Measurements from ENCODE around the gene CHST6. TPM values are rescaled to one million over a fixed set of nuclear protein-coding genes. Genes with fewer than 3 reads are reported as not detected.
"Not testable (repeated sequence)": the region's sequence is repeated elsewhere in the genome, so short reads cannot be mapped to it uniquely, and the experiment has no call there.

CHST6 gene
- total RNA-seq, 1 donor, result under 0.01 TPM

GRCh38 chr16:75502916-75503605, 7.8 kb upstream of the CHST6 start:
- no peak for TF ChIP-seq CTCF (IDR thresholded peaks at IDR 0.05; ENCODE audit: insufficient read depth, low read depth, low read length)
- H3K4me3 ChIP-seq (ENCODE audit: low read depth, low read length), result no peak overlapping the region
- no peak for DNase-seq (ENCODE audit: low read depth)

- peak; percentile 27 for DNase-seq (ENCODE audit: low read depth)
- not testable (repeated sequence) for H3K4me3 ChIP-seq (ENCODE audit: low read depth, low read length)
Observed at GRCh38 chr16:75501820-75502219, 6.6 kb upstream of the CHST6 start.

GRCh38 chr16:75501359-75501758, 6.1 kb upstream of the CHST6 start:
- no peak for TF ChIP-seq CTCF (IDR thresholded peaks at IDR 0.05; ENCODE audit: insufficient read depth, low read depth, low read length)
- no peak for DNase-seq (ENCODE audit: low read depth)
- no peak overlapping the region for H3K4me3 ChIP-seq (ENCODE audit: low read depth, low read length)

DNA sequence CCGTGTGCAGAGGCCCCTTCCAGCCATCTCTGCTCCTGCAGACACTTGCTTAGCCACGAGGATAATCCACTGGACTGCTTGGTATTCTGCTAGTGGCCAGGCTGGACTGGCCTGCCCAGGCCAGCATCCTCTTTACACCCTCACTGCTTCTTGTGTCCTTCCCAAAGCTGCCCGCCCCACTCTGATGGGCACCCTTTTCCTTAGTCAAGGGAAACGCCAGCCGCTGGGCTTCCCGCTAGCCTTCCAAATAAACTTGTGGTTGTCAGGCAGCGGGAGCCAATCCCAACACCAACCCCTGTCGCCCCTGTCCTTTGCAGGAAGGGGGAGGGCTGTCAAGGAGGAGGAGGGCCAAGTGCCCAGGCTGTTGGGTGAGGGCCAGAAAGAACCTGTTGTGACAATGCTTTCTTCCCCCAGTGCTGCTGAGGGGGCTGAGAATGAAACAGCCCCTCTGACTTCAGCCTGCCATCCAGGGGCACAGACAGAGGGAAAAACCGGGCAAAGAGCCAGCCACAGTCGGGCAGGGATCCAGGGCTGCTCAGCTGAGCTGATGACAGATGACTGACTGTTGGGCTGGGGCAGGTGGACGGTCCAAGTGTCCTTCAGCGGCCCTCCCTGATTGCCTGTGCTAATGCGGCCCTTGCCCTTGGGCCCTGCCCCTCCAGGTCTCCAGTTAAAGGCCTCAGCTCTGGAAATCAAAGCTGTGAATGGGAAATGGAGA, 3.5 kb upstream of the CHST6 start:
- DNase-seq (ENCODE audit: low read depth); H3K4me3 ChIP-seq (ENCODE audit: low read depth, low read length): not testable (repeated sequence)

GRCh38 chr16:75497558-75497957, 2.3 kb upstream of the CHST6 start:
- TF ChIP-seq CTCF (IDR thresholded peaks at IDR 0.05; ENCODE audit: insufficient read depth, low read depth, low read length), result no peak
- H3K4me3 ChIP-seq (ENCODE audit: low read depth, low read length), result no peak overlapping the region
- no peak for DNase-seq (ENCODE audit: low read depth)

- TF ChIP-seq CTCF (IDR thresholded peaks at IDR 0.05; ENCODE audit: insufficient read depth, low read depth, low read length), result no peak
- H3K4me3 ChIP-seq (ENCODE audit: low read depth, low read length), result peak overlapping the region; percentile 48
- no peak for DNase-seq (ENCODE audit: low read depth)
Observed at GRCh38 chr16:75494661-75495075, 573 bp downstream of the CHST6 start.

DNA sequence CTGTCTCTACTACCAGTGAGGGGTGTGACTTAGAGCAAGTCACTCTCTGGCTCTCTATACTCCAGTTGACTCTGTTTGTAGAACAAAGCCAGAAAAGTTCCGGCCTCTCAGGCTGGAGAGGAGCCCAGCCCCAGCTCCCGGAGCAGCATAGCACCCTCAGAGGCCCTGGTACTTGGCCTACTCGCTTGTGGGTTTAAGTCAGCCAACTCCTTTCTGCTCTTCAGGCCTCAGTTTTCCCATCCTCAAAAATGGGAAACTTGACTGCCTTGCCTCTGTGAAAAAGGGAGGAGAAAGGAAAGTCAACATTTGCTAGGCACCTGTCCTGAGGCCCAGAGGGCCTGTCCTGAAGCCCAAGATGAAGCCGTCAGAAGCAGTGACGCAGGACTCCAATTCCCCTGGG, 1.1 kb downstream of the CHST6 start:
- TF ChIP-seq CTCF (IDR thresholded peaks at IDR 0.05; ENCODE audit: insufficient read depth, low read depth, low read length), result no peak
- DNase-seq (ENCODE audit: low read depth), result no peak
- H3K4me3 ChIP-seq (ENCODE audit: low read depth, low read length), result no peak overlapping the region

DNA sequence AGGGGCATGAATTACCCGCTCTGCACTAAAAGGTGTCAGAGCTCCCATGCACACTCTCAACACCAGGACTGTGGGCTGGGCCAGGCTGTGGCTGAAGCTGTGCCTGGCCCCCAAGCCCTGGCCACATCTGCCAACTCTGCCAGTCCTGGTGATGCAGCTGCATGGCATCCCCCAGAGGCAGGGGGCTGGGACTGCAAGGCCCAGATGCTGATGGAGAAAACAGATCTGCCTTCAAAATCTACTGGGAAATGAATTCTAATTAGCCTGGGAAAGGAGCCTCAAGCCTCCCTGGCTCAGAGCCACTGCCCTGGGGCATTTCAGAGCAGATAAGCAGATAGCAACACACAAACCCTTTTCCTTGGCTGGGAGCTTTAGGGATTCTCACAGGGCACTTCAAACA, 3.4 kb downstream of the CHST6 start:
- H3K4me3 ChIP-seq (ENCODE audit: low read depth, low read length), result no peak overlapping the region
- TF ChIP-seq CTCF (IDR thresholded peaks at IDR 0.05; ENCODE audit: insufficient read depth, low read depth, low read length), result peak; percentile 8
- DNase-seq (ENCODE audit: low read depth), result no peak
